GM19025 (cell line): Measurements from ENCODE around the gene KCNIP4.
"Not testable (repeated sequence)": the region's sequence is repeated elsewhere in the genome, so short reads cannot be mapped to it uniquely, and the experiment has no call there.

Source experiments
- ATAC-seq: cut with Tn5 transposase; IDR thresholded peaks from one replicate; pipeline ENCODE4 v1.9.1; 2021; ENCODE audit warnings: mild to moderate bottlenecking, low read depth, moderate library complexity; ENCODE audit not compliant: unreplicated experiment

Gene KCNIP4

DNA sequence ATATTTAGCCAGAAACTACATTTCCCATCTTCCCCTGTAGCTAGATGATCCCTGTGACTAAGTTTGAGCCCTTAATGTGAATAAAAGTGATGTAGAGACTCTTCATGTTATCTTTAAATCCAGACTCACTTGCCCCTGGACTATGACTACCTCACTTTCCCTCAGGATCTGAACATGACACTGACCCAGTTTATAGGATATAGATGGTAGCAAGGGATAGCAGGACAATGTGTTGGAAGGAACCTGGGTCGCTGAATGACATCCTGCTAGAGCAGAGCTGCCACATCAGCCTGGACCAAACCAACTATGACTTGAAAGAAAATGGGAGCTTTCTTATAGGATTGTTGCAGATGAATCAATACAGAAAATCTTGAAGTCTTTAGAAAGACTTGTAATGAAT, 1110.1 kb downstream of the KCNIP4 start:
- ATAC-seq: no peak

DNA sequence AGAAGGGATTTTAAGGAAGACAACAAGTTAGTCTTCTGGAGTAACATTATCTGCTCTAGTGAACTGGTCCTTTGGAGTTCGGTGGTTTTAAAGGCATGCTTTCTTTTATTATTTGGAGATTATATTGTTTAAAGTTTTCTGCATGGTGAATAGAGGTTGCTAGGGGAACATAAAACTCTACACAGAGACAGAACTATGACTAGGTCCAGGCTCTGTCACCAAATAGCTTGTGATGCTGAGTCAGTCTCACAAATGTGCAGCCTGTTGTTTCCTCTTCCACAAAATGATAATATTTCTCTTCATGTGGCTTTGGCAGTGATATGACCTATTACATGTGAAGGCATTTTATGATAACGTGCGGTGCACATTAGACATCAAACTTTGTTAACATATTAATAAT, 1115.7 kb downstream of the KCNIP4 start:
- no peak for ATAC-seq

DNA sequence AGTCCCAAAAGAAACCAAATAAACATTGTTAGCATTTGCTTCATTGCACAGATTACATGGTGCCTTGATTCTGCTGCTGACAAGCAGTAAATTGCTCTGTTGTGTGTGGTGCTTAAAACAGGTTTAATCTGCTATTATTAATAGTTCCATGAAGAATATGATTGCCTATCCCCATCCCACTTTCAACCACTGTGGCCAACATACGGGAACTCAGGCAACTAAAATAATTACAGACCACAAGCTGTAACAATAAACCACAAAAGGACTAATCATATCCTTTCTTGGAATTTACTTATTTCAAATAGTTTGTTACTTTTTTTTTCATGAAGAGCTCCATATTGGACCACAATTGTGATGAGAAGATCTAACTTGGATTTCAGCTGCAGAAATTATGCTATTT, 1116.8 kb downstream of the KCNIP4 start:
- ATAC-seq: no peak

DNA sequence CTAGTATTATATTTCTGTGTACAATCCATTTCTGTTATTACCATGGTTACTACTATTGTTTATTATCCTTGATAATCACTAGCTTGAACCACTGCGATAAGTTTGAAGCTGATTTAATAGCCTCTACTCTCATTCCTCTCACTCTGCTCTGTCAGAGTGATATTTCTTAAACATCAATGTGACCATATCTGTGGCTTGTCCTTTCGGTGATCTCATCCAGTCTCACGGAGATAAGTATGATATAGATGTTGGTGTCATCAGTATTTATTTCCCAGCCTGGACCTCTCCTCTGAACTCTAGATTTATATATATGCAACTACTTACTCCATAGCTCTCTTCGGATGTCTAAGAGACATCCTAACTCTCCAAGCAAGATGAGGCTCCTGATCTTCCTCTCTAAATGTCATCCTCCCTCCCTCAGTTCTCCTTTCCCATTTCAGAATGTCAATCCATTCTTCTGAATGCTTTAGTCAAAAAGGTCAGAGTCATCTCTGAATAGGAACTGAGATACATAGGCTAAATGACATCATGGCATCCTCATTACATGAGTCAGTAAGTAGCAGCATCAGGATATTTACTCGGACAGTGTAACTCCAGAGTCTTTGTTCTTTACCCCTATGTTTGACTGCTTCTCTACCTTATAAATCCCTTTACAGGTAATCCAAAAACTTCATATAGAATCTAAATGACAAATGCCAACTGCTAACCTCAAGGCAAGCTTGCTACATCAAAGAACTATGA, 1118.8 kb downstream of the KCNIP4 start:
- no peak for ATAC-seq

DNA sequence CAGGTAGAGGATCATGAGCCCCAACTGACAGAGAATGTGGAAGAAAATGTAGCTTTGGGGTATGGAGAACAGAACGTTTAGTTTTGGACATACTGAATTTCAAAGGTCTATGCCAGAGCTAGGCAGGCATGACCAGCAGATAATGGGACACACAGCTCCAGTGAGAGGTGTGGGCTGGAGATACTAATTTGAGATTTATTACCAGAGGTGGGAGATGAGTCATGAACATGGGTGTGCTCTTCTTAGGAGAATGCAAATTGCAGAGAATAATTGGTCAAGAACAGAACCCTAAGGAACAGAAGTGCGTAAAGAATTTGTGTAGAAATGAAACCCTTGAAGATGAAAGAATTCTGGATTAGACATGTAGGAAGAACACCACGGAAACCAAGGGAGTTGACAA, 1123.1 kb downstream of the KCNIP4 start:
- no peak for ATAC-seq

DNA sequence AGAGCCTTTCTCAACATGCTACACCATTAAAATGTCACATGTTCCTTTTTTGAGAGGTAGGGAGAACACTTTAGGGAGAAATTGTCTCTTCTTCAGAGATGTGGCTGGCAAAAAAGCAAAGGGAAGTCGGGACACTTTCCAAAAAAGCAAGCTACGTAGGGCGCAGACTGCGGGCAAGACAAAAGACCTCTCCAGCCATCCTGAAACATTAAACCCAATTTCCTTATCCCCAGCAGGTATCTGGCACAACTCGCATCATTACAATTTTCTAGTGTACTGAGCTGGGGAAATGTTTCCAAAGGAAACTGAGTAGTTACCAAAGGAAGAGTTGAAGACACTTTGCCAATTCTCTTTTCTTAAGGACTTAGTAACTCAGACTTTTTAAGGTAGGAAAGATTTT, 1132.3 kb downstream of the KCNIP4 start:
- ATAC-seq: no peak

DNA sequence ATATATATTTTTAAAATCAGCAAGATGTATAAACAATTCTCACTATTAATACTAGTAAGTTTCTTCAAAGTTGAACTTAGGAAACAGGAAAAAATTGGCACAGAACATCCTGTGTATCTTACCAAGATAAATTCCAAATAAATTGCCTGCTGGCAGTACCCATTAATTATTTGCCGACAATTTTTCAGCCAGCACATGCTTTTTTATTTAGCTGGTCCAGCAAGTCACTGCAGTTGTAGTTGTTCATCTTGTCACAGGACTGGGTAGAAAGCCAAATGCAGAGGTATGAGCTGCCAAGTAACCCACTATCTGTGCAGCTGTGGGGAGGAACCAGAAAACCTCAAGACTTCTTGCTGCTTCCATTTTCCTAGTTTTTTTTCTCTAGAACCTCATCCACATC, 1134.9 kb downstream of the KCNIP4 start:
- ATAC-seq: no peak

DNA sequence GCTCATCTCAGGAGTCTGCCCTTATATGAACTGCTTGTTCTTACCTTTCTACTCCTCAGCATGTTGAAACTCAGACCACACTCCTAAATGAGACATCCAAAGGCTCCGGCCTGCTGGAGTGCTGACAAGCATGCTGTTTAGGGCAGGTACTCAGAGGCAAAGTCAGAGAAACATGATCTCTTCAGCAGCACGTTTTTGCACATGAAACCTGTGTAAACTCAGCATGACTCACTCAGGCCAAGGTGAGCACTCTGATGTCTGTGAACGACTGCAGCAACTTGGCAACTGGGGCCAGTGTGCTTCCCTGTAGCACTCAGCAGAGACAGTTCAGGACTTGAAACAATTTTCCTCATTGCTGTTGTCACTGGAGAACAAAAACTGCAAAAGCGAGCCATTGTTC, 1138.8 kb downstream of the KCNIP4 start:
- ATAC-seq: no peak

DNA sequence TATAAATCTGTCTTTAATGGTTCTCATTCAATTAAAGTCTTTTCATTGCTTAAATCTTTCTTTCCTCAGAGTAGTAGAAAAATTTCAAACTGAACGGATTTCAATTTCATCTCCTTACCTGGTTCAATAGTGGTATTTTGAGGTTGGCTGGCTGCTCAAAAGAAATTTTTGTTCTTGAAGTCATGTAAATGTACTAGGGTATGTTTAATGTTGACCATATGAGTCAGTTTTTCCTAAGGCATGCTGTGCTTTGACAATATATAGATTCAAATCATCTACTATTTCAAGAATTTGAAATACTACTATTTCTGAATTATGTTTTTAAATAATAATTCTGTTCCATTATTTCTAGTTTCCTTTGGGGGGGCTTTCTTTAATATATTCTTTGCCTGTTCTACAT, 1142.9 kb downstream of the KCNIP4 start:
- ATAC-seq: no peak

DNA sequence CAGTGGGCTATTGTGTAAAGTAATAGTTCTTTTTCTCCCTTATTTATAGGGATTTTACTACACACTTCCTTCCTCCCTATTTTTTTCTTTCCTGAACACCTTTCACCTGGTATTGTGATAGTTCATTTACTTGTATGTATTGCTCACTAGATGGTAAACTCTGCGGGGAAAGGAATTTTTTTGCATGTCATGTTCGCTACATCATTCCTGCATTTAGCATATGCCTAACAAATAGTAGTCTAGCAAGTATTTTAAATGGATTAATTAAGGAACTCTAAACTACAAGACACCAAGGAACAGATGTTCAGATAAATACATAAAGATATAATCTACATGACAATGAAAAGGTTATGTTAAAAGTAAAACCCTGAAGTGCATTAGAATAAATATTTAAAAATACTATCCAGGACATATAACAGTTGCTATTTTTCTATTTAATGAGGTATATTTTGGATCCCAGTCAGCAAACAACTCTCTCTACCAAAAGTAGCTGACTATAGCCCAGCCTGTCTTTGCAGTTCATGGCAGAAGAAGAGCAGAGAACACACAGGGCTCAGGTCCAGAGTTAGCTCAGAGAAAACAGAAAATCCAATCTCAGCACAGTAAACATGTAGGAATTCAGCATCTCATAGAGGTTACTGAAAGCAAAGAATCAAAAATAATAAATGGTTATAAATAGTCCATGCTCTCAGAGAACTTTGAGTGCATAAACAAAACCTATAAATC, 1160.5 kb downstream of the KCNIP4 start:
- ATAC-seq: no peak

DNA sequence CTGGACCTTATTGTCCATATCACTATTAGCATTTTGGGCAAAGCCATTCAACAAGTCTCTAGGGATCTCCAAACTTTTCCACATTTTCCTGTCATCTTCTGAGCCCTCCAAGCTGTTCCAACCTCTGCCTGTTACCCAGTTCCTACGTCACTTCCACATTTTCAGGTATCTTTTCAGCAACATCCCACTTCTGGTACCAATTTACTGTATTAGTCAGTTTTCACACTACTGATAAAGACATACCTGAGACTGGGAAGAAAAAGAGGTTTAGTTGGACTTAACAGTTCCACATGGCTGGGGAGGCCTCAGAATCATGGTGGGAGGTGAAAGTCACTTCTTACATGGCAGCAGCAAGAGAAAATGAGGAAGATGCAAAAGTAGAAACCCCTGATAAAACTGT, 1165.4 kb downstream of the KCNIP4 start:
- not testable (repeated sequence) for ATAC-seq

DNA sequence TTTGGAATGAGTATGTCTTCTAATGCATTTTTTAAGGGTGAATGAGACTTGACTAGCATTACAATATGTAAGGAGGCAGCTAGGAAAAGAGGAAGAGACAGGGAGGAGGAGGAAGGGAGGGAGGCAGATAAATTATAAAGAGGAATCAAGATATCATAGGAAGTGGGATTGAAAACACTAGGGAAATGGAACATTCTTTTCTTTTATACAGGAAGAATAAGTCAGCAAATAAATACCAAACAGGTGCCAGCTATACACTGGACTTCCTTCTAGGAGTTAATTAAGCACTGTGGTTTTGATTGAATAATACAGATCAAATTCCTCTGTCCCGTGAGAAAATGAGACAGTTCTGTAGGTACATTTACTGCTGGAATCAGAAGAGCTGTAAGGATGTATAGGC, 1169.7 kb downstream of the KCNIP4 start:
- no peak for ATAC-seq

DNA sequence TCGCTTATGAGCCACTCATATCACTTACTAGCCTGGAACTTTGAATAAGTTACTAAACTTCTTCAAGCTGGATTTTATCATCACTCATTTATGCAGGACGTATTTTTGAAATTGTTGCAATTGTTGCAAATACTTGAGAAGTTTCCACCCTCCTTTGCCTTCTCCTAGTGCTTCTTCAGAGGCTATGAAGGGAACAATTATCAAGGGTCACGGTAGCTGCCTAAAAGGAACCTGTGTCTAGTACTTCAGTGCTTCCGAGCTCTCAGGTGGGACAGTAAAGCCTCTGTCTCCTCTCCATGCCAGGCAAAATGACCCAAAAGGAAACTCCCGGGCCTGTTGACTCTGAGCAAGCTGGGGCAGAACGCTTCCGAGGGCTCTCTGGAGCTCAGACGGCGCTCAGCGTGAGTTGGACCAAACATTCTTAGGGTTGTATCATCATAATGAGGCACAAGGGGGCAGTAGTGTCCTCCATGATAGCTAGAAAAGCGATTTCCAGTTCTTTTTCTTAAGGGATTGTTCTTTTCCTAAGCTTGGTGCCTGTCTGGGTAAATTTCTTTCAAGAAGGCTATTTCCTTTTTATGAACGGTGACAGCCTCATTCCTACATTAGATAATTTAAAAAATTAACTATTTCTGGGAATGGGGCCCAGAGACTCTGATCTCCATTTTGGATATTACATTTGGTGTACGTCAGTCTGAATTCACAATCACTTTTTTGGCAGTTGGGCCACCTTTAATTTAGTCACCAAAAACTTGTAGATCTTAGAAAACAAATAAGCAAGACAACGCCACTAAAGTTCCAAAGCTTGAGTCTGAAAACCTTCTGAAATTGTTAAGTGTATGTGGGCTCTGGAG, 1175.2 kb downstream of the KCNIP4 start:
- ATAC-seq: no peak

DNA sequence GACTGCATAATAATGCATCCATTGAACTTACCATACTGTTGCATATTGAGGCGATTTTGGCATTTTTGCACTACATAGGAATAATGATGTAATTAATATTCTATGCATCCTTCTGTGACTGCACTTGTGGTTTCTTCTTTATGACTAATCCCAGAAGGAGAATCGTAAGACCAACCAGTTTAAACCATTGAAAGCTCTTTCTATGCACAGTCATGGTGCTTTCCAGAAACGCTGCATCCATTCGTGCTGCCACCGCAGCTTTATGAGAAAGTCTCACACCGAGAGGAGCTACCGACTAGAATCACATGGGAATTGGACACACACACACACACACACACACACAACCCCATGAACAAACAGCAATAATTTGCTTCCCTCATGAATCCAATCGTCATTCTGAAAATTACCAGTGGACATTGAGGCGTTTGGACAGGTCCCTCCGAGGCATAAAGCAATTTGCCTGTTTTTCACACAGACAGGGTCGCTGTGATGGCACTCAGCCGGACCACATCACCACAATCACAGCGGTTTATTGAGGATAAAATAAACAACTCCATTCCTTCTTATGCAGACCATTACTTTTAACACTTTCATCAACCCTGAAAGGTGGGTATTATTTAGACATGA, 1184.1 kb downstream of the KCNIP4 start:
- ATAC-seq: no peak

DNA sequence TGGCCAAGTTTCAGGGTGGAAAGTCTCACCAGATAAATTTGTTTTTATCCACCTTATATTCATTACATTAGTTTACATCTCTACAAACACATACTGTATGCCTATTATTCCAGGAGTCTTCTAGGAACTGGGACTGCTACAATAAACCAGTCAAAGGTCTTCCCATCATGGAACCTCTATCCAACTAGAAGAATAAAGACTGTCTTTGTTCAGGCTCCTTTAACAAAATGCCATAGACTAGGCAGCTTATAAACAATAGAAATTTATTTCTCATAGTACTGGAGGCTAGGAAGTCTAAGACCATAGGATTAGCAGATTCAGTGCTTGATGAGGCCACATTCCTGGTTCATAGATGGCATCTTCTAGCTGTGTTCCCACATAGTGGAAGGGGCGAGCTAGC, 1186.7 kb downstream of the KCNIP4 start:
- ATAC-seq: no peak

DNA sequence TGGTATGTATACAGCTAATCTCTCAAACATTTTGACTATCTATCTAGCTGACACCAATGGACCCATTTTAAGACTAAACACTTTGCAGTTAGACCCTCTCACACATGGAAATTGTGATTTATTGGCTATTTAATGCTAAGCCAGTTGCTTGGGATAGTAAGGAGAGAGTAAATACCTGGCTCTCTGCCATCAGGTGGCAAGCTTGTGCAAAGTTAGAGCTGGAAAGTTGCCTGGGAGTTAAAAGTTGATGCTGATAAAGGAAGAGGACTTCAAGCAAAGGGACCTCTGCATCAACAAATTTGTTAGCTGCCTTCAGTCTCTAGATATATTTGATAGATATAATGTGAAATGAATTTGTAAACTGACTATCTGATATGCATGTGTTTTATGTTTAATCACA, 1187.2 kb downstream of the KCNIP4 start:
- no peak for ATAC-seq

DNA sequence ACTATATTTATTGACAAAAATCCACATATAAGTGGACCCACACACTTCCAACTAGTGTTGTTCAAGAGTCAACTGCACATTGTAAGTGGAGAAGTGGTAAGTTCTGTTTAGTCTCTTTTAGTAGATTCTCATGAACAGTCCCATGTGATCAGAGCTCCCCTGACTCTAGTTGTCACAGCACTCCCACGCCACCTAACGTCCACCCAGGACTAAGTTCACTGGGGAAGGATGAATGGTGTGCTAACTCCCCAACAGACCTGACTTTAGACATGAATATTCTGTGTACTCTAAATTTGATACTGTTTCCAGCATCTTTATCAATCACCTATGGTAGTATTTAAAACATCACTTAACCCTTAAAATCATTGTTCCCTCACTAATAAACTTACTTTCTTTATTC, 1188.5 kb downstream of the KCNIP4 start:
- ATAC-seq: no peak

DNA sequence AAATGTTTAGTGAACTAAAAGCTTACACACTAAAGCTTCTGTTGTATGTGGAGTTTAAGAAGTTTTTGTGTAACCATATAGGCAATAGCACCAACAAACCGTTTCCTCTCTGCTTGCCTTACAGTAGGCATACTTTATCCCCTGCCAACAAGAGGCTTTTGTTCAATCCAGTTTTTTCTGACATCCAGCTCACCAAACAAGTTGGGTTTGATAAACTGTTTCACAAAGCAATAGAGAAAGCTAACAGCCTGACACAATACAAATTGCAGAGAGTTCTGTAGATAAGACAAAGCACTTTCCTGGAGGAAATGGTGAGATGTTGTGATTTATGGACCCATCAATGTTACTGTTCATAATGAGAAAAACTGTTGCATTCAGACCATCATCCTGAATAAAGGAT, 1194.5 kb downstream of the KCNIP4 start:
- no peak for ATAC-seq

DNA sequence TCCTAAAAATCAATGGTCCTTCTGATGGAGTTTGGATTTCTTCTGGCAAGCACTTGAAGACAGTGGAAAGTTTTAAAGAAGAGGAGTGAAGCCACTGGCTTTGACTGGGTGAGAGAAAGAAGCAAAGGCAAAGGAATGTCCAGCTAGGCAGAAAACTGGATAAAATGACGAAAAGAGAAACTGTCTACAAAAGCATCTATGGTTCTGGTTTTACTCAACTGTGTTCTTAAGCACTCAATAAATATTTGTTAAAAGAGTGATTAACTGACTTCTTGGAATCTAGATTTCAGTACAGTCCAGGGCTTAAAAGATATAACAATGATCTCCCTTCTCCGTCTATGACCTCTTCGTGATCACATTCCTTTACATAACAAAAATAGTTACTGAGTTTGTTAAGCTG, 1195.9 kb downstream of the KCNIP4 start:
- no peak for ATAC-seq

DNA sequence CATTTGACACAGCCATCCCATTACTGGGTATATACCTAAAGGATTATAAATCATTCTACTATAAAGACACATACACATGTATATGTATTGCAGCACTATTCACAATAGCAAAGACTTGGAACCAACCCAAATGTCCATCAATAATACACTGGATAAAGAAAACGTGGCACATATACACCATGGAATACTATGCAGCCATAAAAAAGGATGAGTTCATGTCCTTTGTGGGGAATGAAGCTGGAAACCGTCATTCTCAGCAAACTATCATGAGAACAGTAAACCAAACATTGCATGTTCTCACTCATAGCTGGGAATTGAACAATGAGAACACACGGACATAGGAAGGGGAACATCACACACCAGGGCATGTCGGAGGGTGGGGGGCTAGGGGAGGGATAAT, 1202.6 kb downstream of the KCNIP4 start:
- not testable (repeated sequence) for ATAC-seq

DNA sequence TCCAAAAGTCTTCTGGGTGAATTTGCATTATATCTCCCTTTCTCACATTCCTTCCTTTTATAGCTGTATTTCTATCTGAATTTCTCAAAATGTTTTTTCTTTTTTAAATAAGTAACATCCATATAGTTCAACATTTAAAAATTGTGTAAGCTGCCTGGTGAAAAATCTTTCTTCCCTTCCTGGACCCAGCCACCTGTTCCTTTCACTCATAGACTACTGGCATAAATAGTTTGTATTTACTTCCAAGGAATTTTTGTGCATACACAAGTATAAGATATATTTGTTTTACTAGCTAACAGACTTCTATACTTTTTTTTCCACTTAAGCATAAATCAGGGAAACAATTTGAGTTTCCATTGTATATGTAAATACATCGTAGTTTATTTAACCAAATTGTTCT, 1212.6 kb downstream of the KCNIP4 start:
- no peak for ATAC-seq
